Stimulated activated CD8-positive, alpha-beta memory T cell treated with anti-CD3 and anti-CD28 coated beads, Interleukin-7, amount 100 ng/mL, for 24 hours (primary cell): ENCODE results near the gene IDI1.
A peak's percentile ranks its signal among the peaks of the same experiment; 100 is the strongest.
"Not testable (repeated sequence)": the region's sequence is repeated elsewhere in the genome, so short reads cannot be mapped to it uniquely, and the experiment has no call there.

Experiments used
- DNase-seq: peaks from one replicate; pipeline ENCODE4 v3.0.0-alpha.2; 2020; ENCODE audit warnings: low read depth

The IDI1 gene

GRCh38 chr10:1048732-1049424, at the start of gene IDI1:
TSS of gene IDI1 (minus strand) at chr10:1049119. CDS start at chr10:1049003, 116 bp downstream.
- peak; percentile 86 for DNase-seq

- DNase-seq, result no peak
Measured at GRCh38 chr10:1097436-1097835, 48.5 kb upstream of the IDI1 start.

- no peak for DNase-seq
Measured at GRCh38 chr10:1096287-1096889, 47.5 kb upstream of the IDI1 start.

- DNase-seq, result no peak
Measured at GRCh38 chr10:1095498-1095897, 46.6 kb upstream of the IDI1 start.

GRCh38 chr10:1094112-1095057, 45.5 kb upstream of the IDI1 start:
- peak; percentile 31 for DNase-seq

- DNase-seq, result no peak
Measured at GRCh38 chr10:1093696-1094095, 44.8 kb upstream of the IDI1 start.

GRCh38 chr10:1090696-1091095, 41.8 kb upstream of the IDI1 start:
- DNase-seq, result no peak

- DNase-seq, result no peak
Measured at GRCh38 chr10:1089017-1089689, 40.2 kb upstream of the IDI1 start.

GRCh38 chr10:1086787-1087186, 37.9 kb upstream of the IDI1 start:
- DNase-seq, result no peak

- no peak for DNase-seq
Measured at GRCh38 chr10:1085258-1085657, 36.3 kb upstream of the IDI1 start.

GRCh38 chr10:1084011-1084950, 35.4 kb upstream of the IDI1 start:
- no peak for DNase-seq

- DNase-seq, result no peak
Measured at GRCh38 chr10:1083581-1083980, 34.7 kb upstream of the IDI1 start.

GRCh38 chr10:1078668-1079067, 29.7 kb upstream of the IDI1 start:
- no peak for DNase-seq

GRCh38 chr10:1074748-1075308, 25.9 kb upstream of the IDI1 start:
- DNase-seq, result no peak

- DNase-seq, result no peak
Measured at GRCh38 chr10:1074052-1074747, 25.3 kb upstream of the IDI1 start.

- DNase-seq, result no peak
Measured at GRCh38 chr10:1070919-1071318, 22.0 kb upstream of the IDI1 start.

- DNase-seq, result no peak
Measured at GRCh38 chr10:1068380-1069361, 19.8 kb upstream of the IDI1 start.

GRCh38 chr10:1066734-1067133, 17.8 kb upstream of the IDI1 start:
- DNase-seq, result not testable (repeated sequence)

- no peak for DNase-seq
Measured at GRCh38 chr10:1064964-1065247, 16.0 kb upstream of the IDI1 start.
